Measurements from ENCODE around the gene PSKH1. TPM values are rescaled to one million over a fixed set of nuclear protein-coding genes. Genes with fewer than 3 reads are reported as not detected.

PSKH1 gene
- total RNA-seq, 1 experiment from 2014 or later, result 24.2 TPM

GRCh38 chr16:67888331-67888730 lies 4.7 kb upstream of the PSKH1 start:
- Histone ChIP-seq H3K36me3 (ENCODE audit: insufficient read depth, low read length, poor library complexity, severe bottlenecking) (peaks cover 17% of the 10 kb centered on the region), H3K4me1 (ENCODE audit: insufficient read depth, low read length, poor library complexity, severe bottlenecking) (peaks cover 11% of the 10 kb centered on the region), H3K4me3 (ENCODE audit: low read depth, low read length, poor library complexity, severe bottlenecking) (no peak overlapping the region), H3K27me3 (replicated peaks; ENCODE audit: insufficient read depth, low read depth, low read length, poor library complexity) (no peaks in the 10 kb centered on the region), H3K9me3 (ENCODE audit: low read depth, low read length, poor library complexity, severe bottlenecking) (no peaks in the 10 kb centered on the region), H3K27ac (ENCODE audit: low read depth, low read length, poor library complexity, severe bottlenecking) (no peak overlapping the region)
- ChIA-PET CTCF (no interaction called here), POLR2A (ENCODE audit: low non-redundant PET) (no interaction called here)
- TF ChIP-seq EZH2 (IDR thresholded peaks at IDR 0.05; ENCODE audit: borderline replicate concordance, low read depth, low read length, poor library complexity, severe bottlenecking) (no peak), CTCF (conservative IDR thresholded peaks at IDR 0.05; ENCODE audit: low read depth, low read length) (no peak)
- intact Hi-C loops (cut with micrococcal nuclease; ENCODE audit: unreplicated experiment), result no loop called here
- no TSS peak for BruUV-seq (replicated peaks)
- DNase-seq (ENCODE audit: low spot score), result no peak

GRCh38 chr16:67892375-67892774 lies 679 bp upstream of the PSKH1 start:
- Histone ChIP-seq H3K27me3 (replicated peaks; ENCODE audit: insufficient read depth, low read depth, low read length, poor library complexity) (no peaks in the 10 kb centered on the region), H3K4me1 (ENCODE audit: insufficient read depth, low read length, poor library complexity, severe bottlenecking) (peaks cover 6% of the 10 kb centered on the region), H3K4me3 (ENCODE audit: low read depth, low read length, poor library complexity, severe bottlenecking) (peak overlapping the region; percentile 100), H3K36me3 (ENCODE audit: insufficient read depth, low read length, poor library complexity, severe bottlenecking) (no peaks in the 10 kb centered on the region), H3K9me3 (ENCODE audit: low read depth, low read length, poor library complexity, severe bottlenecking) (no peaks in the 10 kb centered on the region), H3K27ac (ENCODE audit: low read depth, low read length, poor library complexity, severe bottlenecking) (peak overlapping the region; percentile 98)
- intact Hi-C loops (cut with micrococcal nuclease; ENCODE audit: unreplicated experiment), result no loop called here
- TF ChIP-seq CTCF (conservative IDR thresholded peaks at IDR 0.05; ENCODE audit: low read depth, low read length) (no peak), EZH2 (IDR thresholded peaks at IDR 0.05; ENCODE audit: borderline replicate concordance, low read depth, low read length, poor library complexity, severe bottlenecking) (no peak)
- DNase-seq (ENCODE audit: low spot score), result no peak
- ChIA-PET CTCF (interaction anchor here (0.6 to 1.6 kb wide), 2 partner anchors 8 to 49 kb away, joined by 3 to 5 read pairs; partner anchors contain the start of gene NRN1L), POLR2A (ENCODE audit: low non-redundant PET) (interaction anchor here (0.7 kb wide), 1 partner anchor 32 kb away, joined by 3 read pairs; no protein-coding TSS in a partner anchor)
- BruUV-seq (replicated peaks), result TSS peak; percentile 99

DNA sequence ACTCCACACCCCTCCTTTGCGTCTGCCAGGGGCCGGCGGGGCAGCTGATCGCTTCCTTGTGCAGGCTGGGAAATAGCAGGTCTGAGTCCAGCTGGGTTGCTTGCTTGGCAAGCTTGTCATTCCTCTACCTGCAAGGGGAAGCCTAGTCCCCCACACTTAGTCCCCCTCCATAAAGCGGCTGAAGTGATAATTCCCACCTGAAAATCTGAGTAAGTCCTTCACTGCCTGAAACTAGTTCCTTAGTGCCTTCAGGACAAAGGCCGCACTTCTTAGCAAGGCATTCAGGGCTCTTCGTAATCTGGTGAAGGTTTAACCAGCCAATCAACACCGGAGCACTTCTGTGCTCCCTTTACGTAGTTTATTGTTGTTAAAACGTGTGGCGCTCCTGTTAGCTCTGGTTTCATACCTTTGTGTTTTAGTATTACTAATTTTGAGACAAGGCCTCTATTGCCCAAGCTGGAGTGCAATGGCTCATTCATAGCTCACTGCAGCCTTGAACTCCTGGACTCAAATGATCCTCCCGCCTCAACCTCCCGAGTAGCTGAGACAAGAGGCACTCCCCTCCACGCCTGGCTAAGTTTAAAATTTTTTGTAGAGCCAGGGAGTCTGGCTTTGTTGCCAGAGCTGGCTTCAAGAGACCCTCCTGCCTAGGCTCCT lies 817 bp downstream of the PSKH1 start:
- Histone ChIP-seq H3K9me3 (ENCODE audit: low read depth, low read length, poor library complexity, severe bottlenecking) (no peaks in the 10 kb centered on the region), H3K4me3 (ENCODE audit: low read depth, low read length, poor library complexity, severe bottlenecking) (peak overlapping the region; percentile 100), H3K27me3 (replicated peaks; ENCODE audit: insufficient read depth, low read depth, low read length, poor library complexity) (no peaks in the 10 kb centered on the region), H3K27ac (ENCODE audit: low read depth, low read length, poor library complexity, severe bottlenecking) (peak overlapping the region; percentile 98), H3K36me3 (ENCODE audit: insufficient read depth, low read length, poor library complexity, severe bottlenecking) (no peaks in the 10 kb centered on the region), H3K4me1 (ENCODE audit: insufficient read depth, low read length, poor library complexity, severe bottlenecking) (peaks cover 6% of the 10 kb centered on the region)
- CTCF ChIA-PET, result interaction anchor here (1.6 kb wide), 1 partner anchor 10 kb away, joined by 5 read pairs; the partner anchor contains the start of gene NRN1L
- DNase-seq (ENCODE audit: low spot score), result no peak
- intact Hi-C loops (cut with micrococcal nuclease; ENCODE audit: unreplicated experiment), result no loop called here
- POLR2A ChIA-PET (ENCODE audit: low non-redundant PET), result no interaction called here
- no peak for TF ChIP-seq CTCF (conservative IDR thresholded peaks at IDR 0.05; ENCODE audit: low read depth, low read length)
- BruUV-seq (replicated peaks), result TSS peak; percentile 44

All from A673 (cell line).